Astrocyte of the spinal cord (primary cell): Measurements from ENCODE around the gene PRR14.

ENCODE experiments used
- DNase-seq: peaks from one replicate; pipeline ENCODE4 v3.0.0; 2011; ENCODE audit warnings: low read depth, low spot score
- H3K4me3 ChIP-seq: 2 replicates; pipeline ENCODE4 v1.5.1; 2011; ENCODE audit warnings: low read depth, mild to moderate bottlenecking, low read length, moderate library complexity
- CTCF ChIP-seq: IDR thresholded peaks from 2 replicates; pipeline ENCODE4 v1.5.1; 2012; ENCODE audit warnings: low read depth, mild to moderate bottlenecking, low read length, inconsistent platforms
- in situ Hi-C: cut with HindIII; loops from 2 replicates; pipeline ENCODE4 v1.10.0; 2017; ENCODE audit warnings: low sequenced_read_pairs

The PRR14 gene

DNA sequence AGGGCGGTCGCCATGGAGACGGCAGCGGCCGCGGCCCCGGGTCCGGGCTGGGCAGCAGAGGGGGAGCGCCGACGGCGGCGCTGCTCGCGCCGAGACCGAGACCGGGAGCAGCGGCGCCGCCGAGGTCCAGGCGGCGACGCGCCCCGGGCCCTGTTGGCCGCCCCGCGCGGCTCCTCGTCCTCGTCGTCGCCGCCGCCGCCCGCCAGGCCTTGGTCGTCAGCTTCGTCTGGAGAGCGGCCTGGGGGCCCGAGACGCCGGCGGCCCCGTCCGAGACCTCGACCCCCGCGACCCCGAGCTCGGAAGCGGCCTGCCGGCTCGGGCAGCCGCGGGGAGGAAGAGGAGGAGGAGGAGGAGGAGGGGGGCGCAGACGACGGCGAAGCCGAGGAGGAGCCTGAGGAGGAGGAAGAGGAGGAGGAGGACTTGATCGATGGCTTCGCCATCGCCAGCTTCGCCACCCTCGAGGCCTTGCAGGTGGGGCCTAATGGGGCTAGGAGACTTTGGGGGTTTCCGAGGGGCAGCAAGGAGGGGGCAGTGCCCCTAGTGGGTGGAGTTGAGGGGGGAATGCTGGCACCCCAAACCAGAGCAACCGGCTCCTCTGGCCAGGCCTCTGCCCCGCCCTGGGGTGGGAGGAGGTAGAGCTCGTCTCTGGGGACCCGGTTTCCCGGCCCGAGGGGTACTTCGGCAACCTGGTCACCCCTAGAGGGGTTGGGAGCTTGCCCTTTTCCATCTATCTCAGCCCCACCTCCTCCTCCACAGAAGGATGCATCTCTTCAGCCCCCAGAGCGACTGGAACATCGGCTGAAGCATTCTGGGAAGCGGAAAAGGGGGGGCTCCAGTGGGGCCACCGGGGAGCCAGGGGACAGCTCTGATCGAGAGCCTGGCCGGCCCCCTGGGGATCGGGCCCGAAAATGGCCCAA lies 9.0 kb downstream of the PRR14 start:
- DNase-seq: peak; percentile 8
- TF ChIP-seq CTCF: no peak
- in situ Hi-C loops: no loop called here
- peak overlapping the region; percentile 91 for H3K4me3 ChIP-seq

DNA sequence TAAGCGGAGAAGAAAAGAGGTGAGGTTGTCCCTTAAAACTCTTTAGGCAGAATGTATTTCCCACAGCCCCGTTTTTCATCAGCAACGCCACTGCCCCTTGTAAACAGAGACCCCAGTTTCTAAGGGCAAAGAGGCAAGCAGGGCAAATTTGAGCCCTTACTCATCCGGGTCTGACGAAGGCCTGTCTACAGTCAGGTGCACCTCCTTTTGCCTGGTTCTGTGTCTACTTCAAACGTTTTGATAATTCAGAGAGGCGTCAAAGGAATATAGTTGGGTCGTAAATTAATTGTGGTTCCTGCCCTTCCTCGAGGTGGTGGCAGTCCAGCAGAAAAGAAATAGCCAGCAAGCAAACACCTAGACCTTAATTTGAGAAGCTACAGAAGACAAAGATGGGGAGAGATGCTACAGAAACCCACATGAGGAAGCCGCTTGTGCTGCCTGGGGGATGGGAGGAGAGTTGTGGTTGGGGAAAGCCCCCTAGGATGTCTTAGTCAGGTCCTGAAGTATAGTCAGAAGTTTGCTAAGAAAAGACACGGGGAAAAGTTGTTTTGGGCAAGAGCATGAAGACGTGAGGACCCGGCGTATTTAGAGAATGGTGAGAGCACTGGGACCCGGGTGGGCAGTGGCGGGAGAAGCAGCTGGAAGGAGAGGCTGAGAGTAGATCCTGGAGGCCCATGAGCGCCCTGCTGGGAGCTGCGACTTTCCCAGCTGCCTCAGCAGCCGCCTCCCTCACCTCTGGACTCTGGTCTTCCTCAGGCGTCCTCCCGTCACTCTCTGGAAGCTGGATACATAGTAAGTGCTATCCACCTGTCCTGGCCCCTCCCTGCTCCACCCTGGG lies 9.9 kb downstream of the PRR14 start:
- no peak for TF ChIP-seq CTCF
- in situ Hi-C loops: no loop called here
- peak overlapping the region; percentile 91 for H3K4me3 ChIP-seq
- DNase-seq: peak; percentile 19

DNA sequence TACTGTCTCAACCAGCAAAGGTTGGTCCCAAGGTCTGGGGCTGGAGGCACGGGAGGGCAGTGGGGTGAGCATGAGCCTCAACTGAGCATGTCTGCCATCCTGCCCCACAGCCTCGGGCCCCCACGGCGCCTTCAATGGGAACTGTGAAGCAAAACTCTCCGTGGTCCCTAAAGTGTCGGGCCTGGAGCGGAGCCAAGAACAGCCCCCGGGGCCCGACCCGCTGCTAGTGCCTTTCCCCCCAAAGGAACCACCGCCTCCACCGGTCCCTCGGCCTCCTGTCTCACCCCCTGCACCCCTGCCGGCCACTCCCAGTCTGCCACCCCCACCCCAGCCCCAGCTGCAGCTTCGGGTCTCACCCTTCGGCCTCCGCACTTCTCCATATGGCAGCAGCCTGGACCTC lies 11.7 kb downstream of the PRR14 start:
- TF ChIP-seq CTCF: no peak
- no peak for DNase-seq
- H3K4me3 ChIP-seq: no peak overlapping the region
- in situ Hi-C loops: no loop called here

DNA sequence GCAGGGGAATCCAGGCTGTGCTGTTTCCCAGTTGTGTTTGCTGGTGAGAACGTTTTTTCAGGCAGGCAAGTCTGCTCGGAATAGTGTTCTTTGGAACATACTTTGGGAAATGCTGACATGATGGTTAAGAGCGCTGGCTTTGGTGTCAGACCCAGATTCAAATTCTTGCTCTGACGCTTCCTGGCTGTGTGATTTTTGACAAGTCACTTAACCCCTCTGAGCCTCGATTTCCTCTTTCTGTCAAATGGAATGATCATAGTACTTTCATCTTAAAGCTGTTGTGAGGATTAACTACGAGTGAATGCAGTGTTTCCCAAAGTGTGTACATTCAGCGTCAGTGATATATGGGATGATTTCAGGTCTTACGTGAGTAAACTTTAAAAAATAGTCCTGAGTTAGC lies 12.3 kb downstream of the PRR14 start:
- no peak for TF ChIP-seq CTCF
- H3K4me3 ChIP-seq: no peak overlapping the region
- in situ Hi-C loops: no loop called here
- DNase-seq: no peak

GRCh38 chr16:30663820-30664219 lies 13.1 kb downstream of the PRR14 start:
- no peak for TF ChIP-seq CTCF
- in situ Hi-C loops: no loop called here
- no peak overlapping the region for H3K4me3 ChIP-seq
- no peak for DNase-seq

DNA sequence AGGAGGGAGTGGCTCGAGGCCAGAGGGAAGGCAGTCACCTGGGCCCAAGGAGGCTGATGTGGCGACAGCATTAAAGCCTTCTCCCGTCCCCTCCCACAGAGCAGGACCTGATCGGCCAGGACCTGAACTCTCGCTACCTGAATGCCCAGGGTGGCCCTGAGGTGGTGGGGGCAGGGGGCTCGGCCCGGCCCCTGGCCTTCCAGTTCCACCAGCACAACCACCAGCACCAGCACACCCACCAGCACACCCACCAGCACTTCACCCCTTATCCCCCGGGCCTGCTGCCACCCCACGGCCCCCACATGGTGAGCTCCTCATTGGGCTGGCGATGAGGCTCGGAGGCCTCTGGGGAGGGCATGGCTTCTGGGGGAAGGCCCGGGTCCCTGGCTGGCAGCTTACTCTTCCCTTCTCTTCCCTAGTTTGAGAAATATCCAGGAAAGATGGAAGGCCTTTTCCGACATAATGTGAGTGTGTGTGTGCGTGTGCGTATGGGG lies 13.9 kb downstream of the PRR14 start:
- no peak for TF ChIP-seq CTCF
- in situ Hi-C loops: no loop called here
- no peak for DNase-seq
- H3K4me3 ChIP-seq: no peak overlapping the region
